Pulmonary artery endothelial cell (primary cell): Measurements from ENCODE around the gene PLEKHG4. TPM values are rescaled to one million over a fixed set of nuclear protein-coding genes. Genes with fewer than 3 reads are reported as not detected.

Source experiments
- DNase-seq: peaks from one replicate; pipeline ENCODE4 v3.0.0-alpha.2; 2011; ENCODE audit warnings: low read depth, low spot score
- total RNA-seq: library from RNA; depleted of rRNA; stranded (reverse); fragments of >200 nt; gene quantifications from 2 replicates; pipeline ENCODE4 v1.2.3, GENCODE V29; 2014

The PLEKHG4 gene
- total RNA-seq, 1 donor from 2014 or later, result 33.2 TPM

GRCh38 chr16:67284699-67285646, 5.6 kb downstream of the PLEKHG4 start:
- no peak for DNase-seq

GRCh38 chr16:67286441-67287235, 7.3 kb downstream of the PLEKHG4 start:
- no peak for DNase-seq

GRCh38 chr16:67287960-67288359, 8.6 kb downstream of the PLEKHG4 start:
- DNase-seq, result no peak

DNA sequence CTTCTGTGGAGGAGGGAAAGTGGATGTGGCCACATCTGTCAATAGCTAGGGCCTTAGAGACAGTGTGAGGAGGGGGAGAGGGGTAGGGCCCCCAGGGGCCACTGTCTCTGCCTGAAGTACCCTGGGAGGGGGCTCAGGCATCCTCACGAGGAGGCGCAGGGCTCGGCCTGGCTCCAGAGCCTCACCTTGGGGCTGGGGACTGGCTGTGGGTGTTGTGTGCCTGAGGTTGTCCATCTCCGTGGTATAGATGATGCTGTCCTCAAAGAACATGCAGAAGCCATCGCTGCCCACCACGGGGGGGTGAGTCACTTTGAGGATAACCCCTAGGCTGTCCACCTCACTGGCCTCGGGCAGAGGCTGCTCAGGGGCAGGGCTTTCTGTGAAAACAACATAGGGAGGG, 12.1 kb downstream of the PLEKHG4 start:
- no peak for DNase-seq

- DNase-seq, result no peak
These were observed 14.9 kb downstream of the PLEKHG4 start for GRCh38 chr16:67294171-67294757.

- no peak for DNase-seq
These were observed 15.6 kb downstream of the PLEKHG4 start for GRCh38 chr16:67294938-67295361.

GRCh38 chr16:67296420-67296819, 17.1 kb downstream of the PLEKHG4 start:
- DNase-seq, result no peak

DNA sequence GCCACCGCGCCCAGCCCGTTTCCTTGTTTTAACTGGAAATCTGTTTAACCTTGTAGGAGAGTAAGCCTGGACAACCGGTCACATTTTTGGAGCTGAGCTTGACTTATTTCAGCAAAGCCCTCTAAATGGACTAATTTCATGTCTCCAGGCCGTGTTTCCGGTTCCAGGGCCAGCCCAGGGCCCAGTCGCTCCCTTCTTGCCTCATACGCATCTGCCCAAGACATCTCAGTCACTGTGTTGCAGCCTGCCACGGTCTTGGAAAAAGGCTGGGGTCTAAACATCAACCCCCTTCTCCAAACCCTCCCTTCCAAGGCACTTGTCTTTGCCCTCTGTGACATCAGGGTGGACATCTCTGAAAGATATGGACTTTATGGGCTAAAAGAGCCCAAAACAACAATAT, 18.9 kb downstream of the PLEKHG4 start:
- no peak for DNase-seq

DNA sequence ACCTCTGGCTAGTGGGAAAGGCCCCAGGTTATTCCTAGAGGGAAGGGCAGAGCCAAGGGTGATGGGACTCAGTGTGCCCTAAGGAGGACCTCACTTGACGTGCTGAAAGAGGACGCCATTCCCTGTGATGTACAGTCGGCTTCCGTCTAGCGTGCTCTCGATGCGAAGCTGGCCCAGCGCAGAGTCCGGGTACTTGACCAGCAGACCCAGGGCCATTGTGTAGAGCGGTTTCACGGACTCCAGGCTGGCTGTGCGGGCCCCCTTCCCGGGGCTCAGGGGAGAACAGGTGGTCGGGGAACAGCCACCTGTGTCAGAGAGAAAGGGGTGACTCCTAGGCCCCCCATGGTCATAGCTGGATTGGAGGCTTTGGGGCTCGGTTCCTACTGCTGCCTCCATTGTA, 19.9 kb downstream of the PLEKHG4 start:
- no peak for DNase-seq

DNA sequence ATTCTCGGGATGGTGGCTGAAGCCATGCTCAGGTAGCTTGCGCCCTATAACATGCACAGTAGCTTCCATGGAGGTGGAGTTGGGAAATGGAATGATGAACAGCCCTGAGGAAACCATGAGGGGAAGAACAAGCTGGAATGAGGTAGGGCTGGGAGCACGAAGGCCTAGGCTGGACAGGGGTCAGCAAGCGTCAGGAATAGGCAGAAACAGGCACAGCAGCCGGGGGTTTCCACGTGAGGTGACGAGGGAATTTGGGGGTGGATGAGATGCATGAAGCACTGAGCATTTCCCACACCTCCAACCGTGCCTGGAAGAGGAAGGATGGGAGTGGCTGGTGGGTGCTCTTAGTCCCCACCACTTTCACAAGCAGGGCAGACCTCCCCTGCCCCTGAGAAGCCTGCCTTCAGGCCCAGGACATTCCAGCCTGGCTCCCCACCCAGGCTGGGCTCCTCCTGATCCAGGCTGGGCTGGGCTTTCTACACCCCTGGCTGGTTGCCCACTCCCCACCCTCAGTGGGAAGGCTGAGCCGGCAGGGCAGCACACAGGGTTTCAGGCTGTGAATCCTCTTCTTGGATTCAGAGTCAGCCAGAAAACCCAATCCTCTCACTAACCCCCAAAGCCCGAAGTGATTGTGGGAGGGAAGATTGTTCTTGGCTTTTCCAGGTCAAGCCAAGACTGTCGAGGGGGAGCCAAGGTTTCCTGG, 21.9 kb downstream of the PLEKHG4 start:
- no peak for DNase-seq

DNA sequence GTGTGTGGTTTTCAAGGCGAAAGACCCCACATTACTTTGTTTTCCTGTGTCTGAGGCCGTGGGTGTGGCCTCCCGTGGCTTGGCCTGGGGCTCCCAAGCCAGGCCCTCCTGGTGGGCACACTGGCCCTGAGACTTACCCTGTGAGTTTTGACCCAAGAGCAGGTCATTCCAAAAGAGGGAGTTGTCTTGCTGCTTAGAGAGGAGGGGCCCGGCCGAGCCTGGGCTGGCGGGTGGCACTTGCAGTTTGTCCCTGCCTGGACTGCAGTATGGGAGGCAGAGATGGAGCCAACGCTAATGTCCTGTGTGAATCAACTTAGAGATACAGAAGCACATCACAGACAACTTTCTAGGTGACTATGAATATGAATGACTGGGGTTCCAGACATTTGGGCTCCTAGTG, 22.7 kb downstream of the PLEKHG4 start:
- no peak for DNase-seq

GRCh38 chr16:67302970-67303369, 23.6 kb downstream of the PLEKHG4 start:
- no peak for DNase-seq

- DNase-seq, result no peak
These were observed 24.7 kb downstream of the PLEKHG4 start for GRCh38 chr16:67304020-67304419.

DNA sequence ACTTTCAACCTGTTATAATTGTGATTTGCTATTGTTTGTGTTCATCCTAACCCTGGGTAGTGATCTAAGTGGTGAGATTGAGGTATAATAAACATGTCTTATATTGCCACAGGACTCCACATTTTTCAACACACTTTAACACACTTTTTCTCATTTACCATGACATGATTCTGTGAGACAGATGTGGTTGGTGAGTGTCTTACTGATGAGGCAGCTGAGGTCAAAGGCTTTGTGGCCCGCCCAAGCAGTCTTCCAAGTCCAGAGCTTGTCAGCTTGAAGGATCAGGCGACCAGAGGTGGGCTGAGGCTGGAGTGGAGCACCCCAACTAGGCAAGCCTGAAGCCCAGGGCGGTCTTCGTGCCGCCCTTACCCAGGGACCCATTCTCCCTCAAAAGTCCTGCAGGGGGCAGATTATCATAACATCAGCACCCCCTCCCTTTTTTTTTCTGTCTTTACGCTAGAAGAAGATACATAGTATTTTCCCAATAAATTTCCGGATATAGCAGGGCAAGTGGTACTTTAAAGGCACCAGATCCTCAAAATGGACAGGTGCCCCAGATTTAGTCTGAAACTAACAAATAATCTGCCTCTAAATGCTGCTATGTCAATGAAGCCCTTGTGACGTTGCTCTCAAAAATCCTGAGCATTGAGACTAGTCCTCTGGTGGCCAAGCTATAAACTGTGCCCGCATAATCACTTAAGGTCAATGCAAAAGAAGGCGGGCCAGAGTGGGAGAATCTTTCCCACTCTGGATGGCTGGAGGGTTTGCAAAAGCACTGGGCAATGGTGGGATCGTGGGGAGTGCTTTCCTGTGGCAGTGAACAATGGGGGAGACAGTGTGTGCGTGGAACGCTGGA, 26.1 kb downstream of the PLEKHG4 start:
- DNase-seq, result no peak

DNA sequence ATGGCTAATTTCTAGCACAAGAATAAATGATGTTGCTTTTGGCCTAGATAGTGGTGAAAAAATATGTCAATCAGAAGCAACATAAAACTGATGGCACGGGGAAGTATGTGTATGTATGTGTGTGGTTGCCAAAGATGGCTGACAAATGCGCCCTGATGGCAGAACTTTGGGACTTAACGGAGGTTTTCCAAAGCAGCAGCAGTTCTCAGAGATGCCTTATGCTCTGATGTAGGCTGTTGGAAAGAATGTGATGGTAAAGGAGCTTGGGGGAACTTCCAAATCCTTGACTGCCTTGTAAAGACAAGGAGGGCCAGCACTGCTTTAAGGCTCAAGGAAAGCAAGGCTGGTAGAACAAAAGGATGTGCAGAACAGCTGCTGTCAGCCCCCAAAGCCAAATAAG, 31.2 kb downstream of the PLEKHG4 start:
- no peak for DNase-seq

DNA sequence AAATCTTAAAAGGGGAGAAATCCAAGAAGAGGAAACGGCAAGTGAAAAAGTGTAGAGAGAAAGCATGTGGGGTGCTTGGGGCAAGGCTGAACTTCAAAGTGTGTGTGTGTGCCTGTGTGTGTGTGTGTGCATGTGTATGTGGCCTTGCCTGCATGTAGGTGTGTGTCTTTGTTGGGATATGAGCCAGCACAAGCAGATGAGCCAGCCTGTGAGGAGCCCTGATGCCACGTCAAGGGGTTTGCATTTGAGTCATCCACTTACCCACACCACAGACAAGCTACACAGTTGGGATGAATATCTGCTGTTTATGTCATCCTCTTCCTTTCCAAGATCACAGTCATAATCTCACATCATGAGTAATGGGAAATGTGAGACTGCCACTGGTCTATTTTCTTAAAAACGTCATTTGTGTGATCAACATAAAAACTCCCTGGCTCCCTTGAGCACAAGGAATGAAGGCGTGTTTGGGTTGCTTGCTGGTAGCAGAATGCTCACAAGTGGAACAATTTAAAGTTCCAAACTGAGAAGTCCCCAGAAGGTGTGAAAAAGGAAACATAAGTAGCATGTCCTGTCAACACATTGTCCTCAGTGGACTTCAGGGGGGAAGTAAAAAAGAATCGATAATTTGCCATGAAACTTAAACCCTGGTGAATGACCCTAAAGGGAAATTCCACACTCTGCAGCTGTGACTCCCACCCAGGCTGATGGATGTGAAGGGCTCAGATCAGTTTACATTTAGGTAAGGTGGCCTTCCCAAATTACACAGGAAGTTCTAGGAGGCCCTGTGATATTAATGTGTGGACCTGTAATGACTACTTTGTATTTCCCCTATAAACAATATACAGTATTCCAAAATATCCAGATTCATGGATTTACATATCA, 32.5 kb downstream of the PLEKHG4 start:
- DNase-seq, result peak; percentile 89

GRCh38 chr16:67312719-67313118, 33.4 kb downstream of the PLEKHG4 start:
- no peak for DNase-seq

- no peak for DNase-seq
These were observed 38.5 kb downstream of the PLEKHG4 start for GRCh38 chr16:67317853-67318252.

DNA sequence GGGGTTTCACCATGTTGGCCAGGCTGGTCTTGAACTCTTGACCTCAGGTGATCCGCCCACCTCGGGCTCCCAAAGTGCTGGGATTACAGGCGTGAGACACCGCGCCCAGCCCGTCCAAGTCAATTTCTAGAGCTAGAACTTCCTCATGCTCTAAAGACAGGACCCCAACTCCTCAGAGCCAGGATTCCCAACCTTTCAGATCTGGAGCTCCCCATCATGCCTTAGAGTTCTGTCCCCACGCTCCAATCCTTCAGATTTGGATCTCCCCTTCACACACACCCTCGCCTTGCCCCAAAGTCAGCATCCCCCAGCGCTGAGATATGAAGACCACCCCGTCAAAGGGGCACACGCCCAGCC, 46.8 kb downstream of the PLEKHG4 start:
- no peak for DNase-seq
